ENCODE results near the gene WNK3. TPM values are rescaled to one million over a fixed set of nuclear protein-coding genes. Genes with fewer than 3 reads are reported as not detected.
A peak's percentile ranks its signal among the peaks of the same experiment; 100 is the strongest.
"Not testable (repeated sequence)": the region's sequence is repeated elsewhere in the genome, so short reads cannot be mapped to it uniquely, and the experiment has no call there.

WNK3 gene
- under 1 TPM; 0.03 to 0.05 TPM for total RNA-seq

DNA sequence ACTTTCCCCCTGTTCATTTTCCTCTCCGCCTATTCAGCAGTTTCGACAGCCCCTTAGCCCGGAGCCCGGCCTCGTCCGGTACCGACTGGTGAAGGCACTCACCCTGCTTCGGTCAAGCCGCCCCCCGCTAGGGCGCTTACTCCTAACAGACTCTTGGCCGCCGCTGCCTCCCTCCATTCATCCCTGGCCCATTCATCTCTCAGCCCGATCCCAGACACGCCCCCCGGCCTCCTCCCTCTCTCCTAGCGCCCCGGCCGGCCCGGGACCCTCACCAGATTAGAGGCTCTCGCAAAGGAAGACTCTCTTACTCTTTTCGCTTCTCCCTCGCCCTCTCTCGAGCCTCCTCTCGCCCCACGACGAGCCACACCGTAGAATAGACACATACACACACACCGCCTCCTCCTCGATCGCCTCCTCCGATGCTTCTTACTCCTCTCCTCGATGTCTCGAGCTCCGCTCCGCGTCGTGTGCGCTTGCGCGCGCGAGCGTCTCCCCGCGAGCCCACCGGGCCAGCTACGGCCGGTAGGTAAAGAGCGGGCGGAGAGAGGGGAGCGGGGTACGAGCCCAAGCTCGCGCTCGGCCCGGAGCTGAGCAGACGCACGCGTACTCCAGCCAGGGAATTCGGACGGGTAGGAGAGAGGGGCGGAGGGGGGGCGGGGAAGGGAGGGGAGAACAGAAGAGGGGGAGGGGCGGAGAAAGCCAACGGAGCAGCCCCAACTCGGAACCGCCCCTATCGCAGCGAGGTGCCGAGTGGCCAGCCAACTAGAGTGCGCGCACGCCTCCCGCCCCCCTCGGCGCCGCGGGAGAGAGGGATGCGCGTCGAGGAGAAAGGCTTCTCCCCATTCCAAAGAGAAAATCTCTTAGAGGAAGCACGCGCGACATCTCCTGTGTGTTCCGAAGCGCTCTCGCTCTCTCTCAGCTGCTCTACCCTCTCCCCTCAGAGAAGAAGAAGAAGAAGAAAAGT is at the start of gene WNK3:
Gene WNK3, minus strand, starts transcription at position 633 of the 964 bp plus-strand sequence.
- peak; percentile 31 for DNase-seq
- H3K9me3 Mint-ChIP-seq (ENCODE audit: insufficient read depth) = no peaks in the 10 kb centered on the region
- peak; percentile 76 for ATAC-seq
- peak within 1 kb of the TSS; percentile 70 for H3K4me3 Mint-ChIP-seq
- H3K27ac Mint-ChIP-seq = no peak within 1 kb of the TSS
- ChIA-PET CTCF (no interaction called here), POLR2A (no interaction called here)
- H3K36me3 Mint-ChIP-seq (ENCODE audit: low read depth) = no peaks in the 10 kb centered on the region
- H3K4me1 Mint-ChIP-seq (ENCODE audit: low read depth) = peaks cover 17% of the 10 kb centered on the region
- peaks cover 36% of the 10 kb centered on the region for H3K27me3 Mint-ChIP-seq (ENCODE audit: low read depth)

DNA sequence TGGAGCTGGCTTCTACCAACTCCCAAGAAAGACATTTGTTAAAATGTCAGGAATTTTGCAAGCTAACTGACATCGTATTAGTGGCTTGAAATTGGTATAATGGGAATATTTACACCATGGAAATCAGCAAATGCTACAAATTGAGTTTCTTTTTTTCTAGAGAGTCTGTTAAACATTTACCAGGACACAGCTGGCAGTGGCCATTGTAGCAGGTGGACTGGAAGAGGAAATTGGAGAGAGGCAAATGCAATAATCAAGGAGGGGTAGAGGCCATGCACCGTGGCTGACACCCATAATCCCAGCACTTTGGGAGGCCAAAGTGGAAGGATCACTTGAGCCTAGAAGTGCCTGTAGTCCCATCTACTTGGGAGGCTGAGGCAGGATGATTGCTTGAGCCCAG is 49.4 kb upstream of the WNK3 start:
- DNase-seq = no peak
- Mint-ChIP-seq H3K4me1 (ENCODE audit: low read depth) (peaks cover 8% of the 10 kb centered on the region), H3K4me3 (no peak overlapping the region), H3K9me3 (ENCODE audit: insufficient read depth) (no peaks in the 10 kb centered on the region), H3K36me3 (ENCODE audit: low read depth) (no peaks in the 10 kb centered on the region), H3K27ac (no peak overlapping the region), H3K27me3 (ENCODE audit: low read depth) (peaks cover 26% of the 10 kb centered on the region)
- ATAC-seq = no peak
- POLR2A ChIA-PET = no interaction called here
- CTCF ChIA-PET = no interaction called here

DNA sequence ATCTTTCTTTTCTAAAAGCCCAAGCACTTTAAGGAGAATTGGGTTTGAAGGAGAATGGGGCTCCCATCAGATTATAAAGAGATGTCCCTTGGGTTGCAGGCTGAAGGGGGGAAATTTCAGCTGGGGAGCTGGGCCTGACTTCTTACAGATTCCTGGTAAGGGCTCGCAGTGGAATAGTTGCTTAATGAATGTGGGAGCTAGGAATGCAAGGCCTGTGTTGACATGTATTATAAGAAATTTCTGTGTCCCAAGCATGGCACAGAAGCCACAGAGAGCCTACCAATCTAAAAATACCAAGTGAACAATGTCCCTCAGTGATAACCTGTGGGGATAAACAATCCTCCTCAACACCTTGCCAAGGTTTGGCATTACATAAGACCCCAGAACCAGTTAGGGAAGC is 39.3 kb upstream of the WNK3 start:
- H3K36me3 Mint-ChIP-seq (ENCODE audit: low read depth) = no peaks in the 10 kb centered on the region
- H3K9me3 Mint-ChIP-seq (ENCODE audit: insufficient read depth) = no peaks in the 10 kb centered on the region
- ChIA-PET POLR2A (interaction anchor here (0.6 kb wide), 1 partner anchor 890 kb away, joined by 3 read pairs; no protein-coding TSS in a partner anchor), CTCF (no interaction called here)
- no peak overlapping the region for H3K4me3 Mint-ChIP-seq
- peaks cover 3% of the 10 kb centered on the region for H3K27me3 Mint-ChIP-seq (ENCODE audit: low read depth)
- ATAC-seq (no peak), DNase-seq (no peak)
- no peaks in the 10 kb centered on the region for H3K4me1 Mint-ChIP-seq (ENCODE audit: low read depth)
- no peak overlapping the region for H3K27ac Mint-ChIP-seq

DNA sequence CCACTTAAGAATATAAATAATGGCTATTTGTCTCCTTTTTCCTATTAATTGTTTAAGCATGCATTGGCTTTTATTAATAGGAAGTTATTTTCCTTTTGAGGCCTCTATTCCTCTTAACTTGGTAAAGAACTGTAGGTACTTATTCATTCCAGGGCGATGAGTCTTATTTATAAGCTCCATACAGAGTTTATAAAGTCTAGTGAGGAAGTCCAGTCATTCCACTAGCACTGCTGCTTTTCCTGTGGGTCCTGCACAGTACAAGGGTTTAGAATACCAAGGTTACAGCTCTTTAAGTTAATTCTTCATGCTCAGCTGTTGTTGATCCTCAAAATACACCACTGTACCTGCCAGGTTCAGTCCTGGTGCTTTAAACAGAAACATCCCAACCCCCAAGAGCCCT is 28.5 kb upstream of the WNK3 start:
- ChIA-PET POLR2A (no interaction called here), CTCF (no interaction called here)
- Mint-ChIP-seq H3K4me1 (ENCODE audit: low read depth) (no peaks in the 10 kb centered on the region), H3K27me3 (ENCODE audit: low read depth) (no peaks in the 10 kb centered on the region), H3K9me3 (ENCODE audit: insufficient read depth) (no peaks in the 10 kb centered on the region), H3K27ac (no peak overlapping the region), H3K4me3 (no peak overlapping the region), H3K36me3 (ENCODE audit: low read depth) (no peaks in the 10 kb centered on the region)
- DNase-seq = no peak
- no peak for ATAC-seq

DNA sequence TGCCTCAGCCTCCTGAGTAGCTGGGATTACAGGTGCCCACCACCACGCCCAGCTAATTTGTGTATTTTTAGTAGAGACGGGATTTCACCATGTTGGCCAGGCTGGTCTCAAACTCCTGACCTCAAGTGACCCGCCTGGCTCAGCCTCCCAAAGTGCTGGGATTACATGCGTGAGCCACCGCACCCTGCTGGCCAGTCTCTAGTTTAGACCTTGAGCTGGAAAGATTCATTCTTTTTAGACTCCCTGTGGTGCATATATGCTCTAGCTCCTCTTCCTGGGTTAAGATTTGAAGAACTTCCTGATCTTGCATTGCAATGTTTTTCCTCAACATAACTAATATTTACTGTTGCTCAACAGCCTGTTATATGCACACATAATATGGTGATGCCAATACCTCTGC is 26.8 kb upstream of the WNK3 start:
- POLR2A ChIA-PET; H3K4me1 Mint-ChIP-seq (ENCODE audit: low read depth); H3K9me3 Mint-ChIP-seq (ENCODE audit: insufficient read depth); H3K36me3 Mint-ChIP-seq (ENCODE audit: low read depth); H3K27me3 Mint-ChIP-seq (ENCODE audit: low read depth); H3K27ac Mint-ChIP-seq; DNase-seq; ATAC-seq; H3K4me3 Mint-ChIP-seq; CTCF ChIA-PET: not testable (repeated sequence)

DNA sequence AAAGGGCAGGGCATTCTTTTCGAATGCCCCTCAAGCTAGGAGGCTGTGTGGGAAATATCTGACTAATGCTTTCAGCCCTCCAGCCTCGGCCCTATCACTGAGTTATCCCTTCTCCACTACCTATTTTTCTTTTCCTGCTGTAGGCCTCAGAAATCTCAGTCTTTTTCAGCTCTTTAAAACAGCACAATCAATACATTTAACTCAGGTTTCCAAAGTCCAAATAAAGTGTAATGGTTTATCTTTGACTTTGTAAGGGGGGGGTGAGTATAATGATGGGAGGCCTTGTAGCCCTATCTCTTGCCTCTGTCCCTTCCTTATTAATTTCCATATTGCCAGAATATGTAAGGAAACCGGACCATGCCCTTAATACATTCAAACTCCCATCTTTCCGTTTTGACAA is 1.6 kb upstream of the WNK3 start:
- CTCF ChIA-PET = no interaction called here
- POLR2A ChIA-PET = no interaction called here
- H3K27me3 Mint-ChIP-seq (ENCODE audit: low read depth) = peaks cover 36% of the 10 kb centered on the region

DNA sequence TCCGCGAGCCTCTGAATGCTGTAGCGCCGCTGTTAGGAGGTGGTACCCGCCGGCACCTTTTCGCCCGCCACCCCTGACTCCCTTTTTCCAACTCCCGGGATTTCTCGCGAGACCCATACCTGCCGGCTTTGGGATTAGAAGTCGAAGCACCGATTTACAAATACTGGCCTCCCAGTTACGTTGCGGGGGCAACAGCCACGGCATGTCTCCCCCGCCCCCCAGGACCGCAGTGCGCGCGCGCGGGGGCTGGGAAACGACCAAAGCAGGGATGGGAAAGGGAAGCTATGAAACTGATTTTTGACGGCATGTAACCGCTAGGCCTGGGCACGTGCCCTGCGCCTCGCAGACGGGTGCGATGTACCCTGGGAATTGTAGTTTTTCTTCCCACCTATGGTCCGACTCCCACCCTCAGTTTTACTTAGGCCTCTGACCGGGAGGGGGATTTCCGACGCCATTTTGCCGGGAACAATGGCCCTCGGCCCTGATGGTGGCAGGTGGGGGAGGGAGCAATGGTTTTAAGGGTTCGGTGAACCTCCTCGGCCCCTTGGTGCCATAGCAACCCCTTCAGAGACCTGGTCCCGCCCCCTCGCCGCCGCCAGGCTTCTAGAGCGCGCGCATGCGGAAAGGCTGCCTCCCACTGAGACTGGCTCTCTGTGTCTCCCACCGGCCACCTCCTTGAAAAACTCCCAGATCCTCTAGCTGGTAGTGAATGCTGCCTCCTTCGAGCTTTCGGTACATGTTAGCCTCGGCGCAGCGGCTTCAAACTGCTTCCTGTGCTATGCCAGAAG is 772 bp upstream of the WNK3 start:
- H3K4me1 Mint-ChIP-seq (ENCODE audit: low read depth) = peaks cover 17% of the 10 kb centered on the region
- H3K27me3 Mint-ChIP-seq (ENCODE audit: low read depth) = peaks cover 36% of the 10 kb centered on the region
- ATAC-seq = peak; percentile 46
- no peaks in the 10 kb centered on the region for H3K36me3 Mint-ChIP-seq (ENCODE audit: low read depth)
- H3K4me3 Mint-ChIP-seq = peak overlapping the region; percentile 70
- H3K9me3 Mint-ChIP-seq (ENCODE audit: insufficient read depth) = no peaks in the 10 kb centered on the region
- DNase-seq = peak; percentile 26
- ChIA-PET CTCF (no interaction called here), POLR2A (no interaction called here)
- no peak overlapping the region for H3K27ac Mint-ChIP-seq

More for the DNA sequence above, 1.6 kb upstream of the WNK3 start:
- peak overlapping the region; percentile 70 for H3K4me3 Mint-ChIP-seq
- DNase-seq (no peak), ATAC-seq (no peak)
- H3K27ac Mint-ChIP-seq = no peak overlapping the region
- H3K36me3 Mint-ChIP-seq (ENCODE audit: low read depth) = no peaks in the 10 kb centered on the region
- H3K4me1 Mint-ChIP-seq (ENCODE audit: low read depth) = peaks cover 17% of the 10 kb centered on the region
- H3K9me3 Mint-ChIP-seq (ENCODE audit: insufficient read depth) = no peaks in the 10 kb centered on the region

DNA sequence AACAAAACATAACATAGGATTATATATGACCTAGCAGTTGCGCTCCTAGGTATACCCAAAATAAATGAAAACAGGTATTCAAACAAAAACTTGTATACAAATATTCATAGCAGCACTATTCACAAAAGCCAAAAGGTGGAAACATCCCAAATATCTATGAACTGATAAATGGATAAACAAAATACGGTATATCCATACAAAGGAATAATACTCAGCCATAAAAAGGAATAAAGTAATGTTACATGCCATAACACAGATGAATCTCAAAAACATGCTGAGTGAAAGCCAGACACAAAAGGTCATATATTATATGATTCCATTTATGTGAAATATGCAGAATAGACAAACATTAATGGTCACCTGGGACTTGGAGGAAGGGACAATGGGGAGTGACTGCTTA is 5.2 kb downstream of the WNK3 start:
- no peak overlapping the region for H3K27ac Mint-ChIP-seq
- ATAC-seq (no peak), DNase-seq (no peak)
- no peak overlapping the region for H3K4me3 Mint-ChIP-seq
- no peaks in the 10 kb centered on the region for H3K36me3 Mint-ChIP-seq (ENCODE audit: low read depth)
- H3K4me1 Mint-ChIP-seq (ENCODE audit: low read depth) = peaks cover 5% of the 10 kb centered on the region
- H3K9me3 Mint-ChIP-seq (ENCODE audit: insufficient read depth) = no peaks in the 10 kb centered on the region
- peaks cover 18% of the 10 kb centered on the region for H3K27me3 Mint-ChIP-seq (ENCODE audit: low read depth)
- ChIA-PET CTCF (no interaction called here), POLR2A (no interaction called here)

DNA sequence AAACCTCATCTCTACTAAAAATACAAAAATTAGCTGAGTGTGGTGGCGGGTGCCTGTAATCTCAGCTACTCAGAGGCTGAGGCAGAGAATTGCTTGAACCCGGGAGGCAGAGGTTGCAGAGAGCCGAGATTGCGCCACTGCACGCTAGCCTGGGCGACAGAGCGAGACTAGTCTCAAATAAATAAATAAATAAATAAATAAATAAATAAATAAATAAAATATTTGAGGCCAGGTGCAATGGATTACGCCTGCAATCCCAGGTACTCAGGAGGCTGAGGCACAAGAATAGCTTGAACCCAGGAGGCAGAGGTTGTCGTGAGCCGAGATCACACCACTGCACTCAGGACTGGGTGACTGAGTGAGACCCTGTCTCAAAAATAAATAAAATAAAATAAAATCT is 20.5 kb downstream of the WNK3 start:
- H3K9me3 Mint-ChIP-seq (ENCODE audit: insufficient read depth); DNase-seq; CTCF ChIA-PET; H3K27ac Mint-ChIP-seq; H3K36me3 Mint-ChIP-seq (ENCODE audit: low read depth); H3K27me3 Mint-ChIP-seq (ENCODE audit: low read depth); POLR2A ChIA-PET; H3K4me1 Mint-ChIP-seq (ENCODE audit: low read depth); ATAC-seq; H3K4me3 Mint-ChIP-seq: not testable (repeated sequence)

DNA sequence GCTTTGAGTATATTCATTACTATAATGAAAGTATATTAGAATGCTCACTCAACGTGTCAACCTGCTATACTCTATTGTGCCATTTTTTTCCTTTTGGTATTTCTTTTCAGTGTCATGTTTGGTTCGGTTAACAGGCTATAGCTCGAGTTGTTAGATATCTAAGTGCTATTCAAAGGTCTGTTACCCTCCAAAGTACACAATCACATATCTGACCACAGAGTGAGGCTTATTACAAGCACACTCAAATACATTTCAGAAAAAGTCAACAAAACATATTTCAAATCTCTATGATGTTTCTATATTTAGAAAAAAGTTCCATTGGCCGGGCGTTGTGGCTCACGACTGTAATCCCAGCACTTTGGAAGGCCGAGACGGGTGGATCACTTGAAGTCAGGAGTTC is 32.8 kb downstream of the WNK3 start:
- ATAC-seq = no peak
- ChIA-PET CTCF (no interaction called here), POLR2A (no interaction called here)
- no peaks in the 10 kb centered on the region for H3K27me3 Mint-ChIP-seq (ENCODE audit: low read depth)
- no peak overlapping the region for H3K27ac Mint-ChIP-seq
- no peak for DNase-seq
- H3K4me3 Mint-ChIP-seq = no peak overlapping the region
- H3K4me1 Mint-ChIP-seq (ENCODE audit: low read depth) = no peaks in the 10 kb centered on the region
- H3K36me3 Mint-ChIP-seq (ENCODE audit: low read depth) = no peaks in the 10 kb centered on the region
- no peaks in the 10 kb centered on the region for H3K9me3 Mint-ChIP-seq (ENCODE audit: insufficient read depth)

DNA sequence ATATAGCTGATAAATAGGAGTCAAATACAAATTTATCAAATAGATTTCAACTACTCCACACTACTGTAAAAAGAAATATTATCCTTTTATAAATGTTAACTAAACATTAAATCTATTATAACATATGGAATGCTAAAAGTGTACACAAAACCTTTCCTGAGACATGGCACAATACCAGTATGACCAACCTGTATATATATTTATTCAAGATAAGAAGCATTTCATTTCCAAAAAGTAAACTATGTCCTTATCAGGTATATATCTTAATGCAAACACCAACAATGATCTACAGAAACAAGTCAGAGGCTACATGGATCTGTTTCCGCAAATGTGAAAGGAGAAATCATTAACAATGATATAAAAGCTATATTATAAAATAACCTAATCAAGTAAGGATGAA is 37.8 kb downstream of the WNK3 start:
- Mint-ChIP-seq H3K9me3 (ENCODE audit: insufficient read depth) (no peaks in the 10 kb centered on the region), H3K27me3 (ENCODE audit: low read depth) (peaks cover 3% of the 10 kb centered on the region), H3K4me3 (no peak overlapping the region), H3K27ac (no peak overlapping the region), H3K4me1 (ENCODE audit: low read depth) (no peaks in the 10 kb centered on the region), H3K36me3 (ENCODE audit: low read depth) (no peaks in the 10 kb centered on the region)
- ATAC-seq = no peak
- ChIA-PET POLR2A (no interaction called here), CTCF (no interaction called here)
- DNase-seq = no peak

DNA sequence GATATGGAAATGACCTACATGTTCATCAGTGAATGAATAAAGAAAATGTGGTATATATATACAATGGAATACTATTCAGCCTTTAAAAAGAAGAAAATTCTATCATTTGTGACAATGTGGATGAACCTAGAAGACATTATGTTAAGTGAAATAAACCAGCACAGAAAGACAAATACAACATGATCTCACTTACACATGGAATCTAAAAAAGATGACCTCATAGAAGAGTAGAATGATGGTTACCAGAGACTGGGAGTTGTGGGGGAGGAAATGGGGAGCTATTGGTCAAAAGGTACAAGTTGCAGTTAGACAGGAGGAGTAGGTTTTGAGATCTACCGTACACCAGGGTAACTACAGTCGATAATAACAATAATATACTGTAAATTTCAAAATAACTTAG is 51.5 kb downstream of the WNK3 start:
- DNase-seq (no peak), ATAC-seq (no peak)
- no peak overlapping the region for H3K4me3 Mint-ChIP-seq
- H3K4me1 Mint-ChIP-seq (ENCODE audit: low read depth) = no peaks in the 10 kb centered on the region
- no peaks in the 10 kb centered on the region for H3K27me3 Mint-ChIP-seq (ENCODE audit: low read depth)
- ChIA-PET CTCF (no interaction called here), POLR2A (no interaction called here)
- no peak overlapping the region for H3K27ac Mint-ChIP-seq
- H3K9me3 Mint-ChIP-seq (ENCODE audit: insufficient read depth) = no peaks in the 10 kb centered on the region
- H3K36me3 Mint-ChIP-seq (ENCODE audit: low read depth) = no peaks in the 10 kb centered on the region

All from activated CD8-positive, alpha-beta T cell treated with anti-CD3 and anti-CD28 coated beads, Interleukin-2, amount 10 ng/mL, durations not matched to agents 7 days and 5 days (primary cell).